Endothelial cell (in vitro differentiated cells): Measurements from ENCODE around the gene SLC52A1. TPM values are rescaled to one million over a fixed set of nuclear protein-coding genes. Genes with fewer than 3 reads are reported as not detected.

Experiments
- DNase-seq: peaks from one replicate; pipeline ENCODE4 v3.0.0; 2021; ENCODE audit warnings: low spot score
- H3K27ac Mint-ChIP-seq: one replicate; pipeline ENCODE4 v1.8.0; 2021; ENCODE audit warnings: mixed read lengths, inconsistent platforms; ENCODE audit not compliant: unreplicated experiment
- H3K27me3 Mint-ChIP-seq: one replicate; pipeline ENCODE4 v1.8.0; 2021; ENCODE audit warnings: mild to moderate bottlenecking, moderate library complexity, mixed read lengths, inconsistent platforms; ENCODE audit not compliant: unreplicated experiment
- H3K36me3 Mint-ChIP-seq: one replicate; pipeline ENCODE4 v1.8.0; 2021; ENCODE audit warnings: mild to moderate bottlenecking, low read depth, mixed read lengths, inconsistent platforms; ENCODE audit not compliant: unreplicated experiment
- H3K4me1 Mint-ChIP-seq: one replicate; pipeline ENCODE4 v1.8.0; 2021; ENCODE audit warnings: mild to moderate bottlenecking, mixed read lengths, inconsistent platforms; ENCODE audit not compliant: unreplicated experiment
- H3K4me3 Mint-ChIP-seq: one replicate; pipeline ENCODE4 v1.8.0; 2021; ENCODE audit warnings: mild to moderate bottlenecking, mixed read lengths, inconsistent platforms; ENCODE audit not compliant: unreplicated experiment
- H3K9me3 Mint-ChIP-seq: one replicate; pipeline ENCODE4 v1.8.0; 2021; ENCODE audit warnings: mixed read lengths, inconsistent platforms; ENCODE audit not compliant: unreplicated experiment
- total RNA-seq: library from RNA; stranded (reverse); fragmentation: NEBNext Ultra II Directional; extraction: Animal tissue kit (Norgen Biotek cat#: 25700); gene quantifications from one replicate; pipeline ENCODE4 v1.2.1, GENCODE V29; 2021; ENCODE audit not compliant: unreplicated experiment
- TF ChIP-seq, protein P1 (sequence below): fragments of 200-600 bp; sonication (generic); IDR thresholded peaks from one replicate; pipeline ENCODE4 v1.5.0; 2021; ENCODE audit warnings: antibody characterized with exemption; ENCODE audit not compliant: unreplicated experiment

The SLC52A1 gene
- total RNA-seq, 1 donor from 2014 or later, result 0.21 TPM

DNA sequence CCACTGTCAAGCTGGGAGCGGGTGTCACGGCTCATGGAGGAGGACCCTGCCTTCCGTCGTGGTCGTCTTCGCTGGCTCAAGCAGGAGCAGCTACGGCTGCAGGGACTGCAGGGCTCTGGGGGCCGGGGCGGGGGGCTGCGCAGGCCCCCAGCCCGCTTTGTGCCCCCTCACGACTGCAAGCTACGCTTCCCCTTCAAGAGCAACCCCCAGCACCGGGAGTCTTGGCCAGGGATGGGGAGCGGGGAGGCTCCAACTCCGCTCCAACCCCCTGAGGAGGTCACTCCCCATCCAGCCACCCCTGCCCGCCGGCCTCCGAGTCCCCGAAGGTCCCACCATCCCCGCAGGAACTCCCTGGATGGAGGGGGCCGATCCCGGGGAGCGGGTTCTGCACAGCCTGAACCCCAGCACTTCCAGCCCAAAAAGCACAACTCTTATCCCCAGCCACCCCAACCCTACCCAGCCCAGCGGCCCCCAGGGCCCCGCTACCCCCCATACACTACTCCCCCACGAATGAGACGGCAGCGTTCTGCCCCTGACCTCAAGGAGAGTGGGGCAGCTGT is 11.6 kb downstream of the SLC52A1 start:
- TF ChIP-seq, protein P1, sequence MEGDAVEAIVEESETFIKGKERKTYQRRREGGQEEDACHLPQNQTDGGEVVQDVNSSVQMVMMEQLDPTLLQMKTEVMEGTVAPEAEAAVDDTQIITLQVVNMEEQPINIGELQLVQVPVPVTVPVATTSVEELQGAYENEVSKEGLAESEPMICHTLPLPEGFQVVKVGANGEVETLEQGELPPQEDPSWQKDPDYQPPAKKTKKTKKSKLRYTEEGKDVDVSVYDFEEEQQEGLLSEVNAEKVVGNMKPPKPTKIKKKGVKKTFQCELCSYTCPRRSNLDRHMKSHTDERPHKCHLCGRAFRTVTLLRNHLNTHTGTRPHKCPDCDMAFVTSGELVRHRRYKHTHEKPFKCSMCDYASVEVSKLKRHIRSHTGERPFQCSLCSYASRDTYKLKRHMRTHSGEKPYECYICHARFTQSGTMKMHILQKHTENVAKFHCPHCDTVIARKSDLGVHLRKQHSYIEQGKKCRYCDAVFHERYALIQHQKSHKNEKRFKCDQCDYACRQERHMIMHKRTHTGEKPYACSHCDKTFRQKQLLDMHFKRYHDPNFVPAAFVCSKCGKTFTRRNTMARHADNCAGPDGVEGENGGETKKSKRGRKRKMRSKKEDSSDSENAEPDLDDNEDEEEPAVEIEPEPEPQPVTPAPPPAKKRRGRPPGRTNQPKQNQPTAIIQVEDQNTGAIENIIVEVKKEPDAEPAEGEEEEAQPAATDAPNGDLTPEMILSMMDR, result no peak
- Mint-ChIP-seq H3K27me3 (no peaks in the 10 kb centered on the region), H3K9me3 (no peaks in the 10 kb centered on the region), H3K4me3 (no peak overlapping the region), H3K4me1 (peaks cover 3% of the 10 kb centered on the region), H3K36me3 (peaks cover 42% of the 10 kb centered on the region), H3K27ac (no peak overlapping the region)
- no peak for DNase-seq

DNA sequence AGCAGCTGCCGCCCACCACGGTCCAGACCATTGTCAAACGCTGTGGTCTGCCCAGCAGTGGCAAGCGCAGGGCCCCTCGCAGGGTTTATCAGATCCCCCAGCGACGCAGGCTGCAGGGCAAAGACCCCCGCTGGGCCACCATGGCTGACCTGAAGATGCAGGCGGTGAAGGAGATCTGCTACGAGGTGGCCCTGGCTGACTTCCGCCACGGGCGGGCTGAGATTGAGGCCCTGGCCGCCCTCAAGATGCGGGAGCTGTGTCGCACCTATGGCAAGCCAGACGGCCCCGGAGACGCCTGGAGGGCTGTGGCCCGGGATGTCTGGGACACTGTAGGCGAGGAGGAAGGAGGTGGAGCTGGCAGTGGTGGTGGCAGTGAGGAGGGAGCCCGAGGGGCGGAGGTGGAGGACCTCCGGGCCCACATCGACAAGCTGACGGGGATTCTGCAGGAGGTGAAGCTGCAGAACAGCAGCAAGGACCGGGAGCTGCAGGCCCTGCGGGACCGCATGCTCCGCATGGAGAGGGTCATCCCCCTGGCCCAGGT is 13.0 kb downstream of the SLC52A1 start:
- H3K27me3 Mint-ChIP-seq, result no peaks in the 10 kb centered on the region

DNA sequence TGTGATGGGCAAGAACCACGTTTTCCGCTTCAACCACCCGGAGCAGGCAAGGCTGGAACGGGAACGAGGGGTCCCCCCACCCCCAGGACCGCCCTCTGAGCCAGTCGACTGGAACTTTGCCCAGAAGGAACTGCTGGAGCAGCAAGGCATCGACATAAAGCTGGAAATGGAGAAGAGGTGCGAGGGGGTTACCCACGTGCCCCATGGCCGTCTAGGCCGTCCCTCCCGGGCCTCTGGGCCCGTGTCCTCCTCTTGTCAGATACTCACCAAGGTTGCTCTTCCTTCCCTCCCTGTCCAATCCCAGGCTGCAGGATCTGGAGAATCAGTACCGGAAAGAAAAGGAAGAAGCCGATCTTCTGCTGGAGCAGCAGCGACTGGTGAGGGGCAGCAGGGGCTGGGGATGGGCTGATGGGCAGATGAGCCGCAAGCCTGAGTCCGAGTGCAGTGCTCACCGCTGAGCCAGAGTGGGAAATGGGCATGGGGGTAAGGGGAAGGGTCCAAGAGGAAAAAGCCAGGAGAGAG is 14.7 kb downstream of the SLC52A1 start:
- Mint-ChIP-seq H3K27ac (peak overlapping the region; percentile 58), H3K4me1 (peaks cover 3% of the 10 kb centered on the region), H3K4me3 (peak overlapping the region; percentile 15), H3K36me3 (peaks cover 49% of the 10 kb centered on the region), H3K9me3 (no peaks in the 10 kb centered on the region), H3K27me3 (no peaks in the 10 kb centered on the region)
- TF ChIP-seq, protein P1, result no peak
- DNase-seq, result no peak

More for the DNA sequence above, 13.0 kb downstream of the SLC52A1 start:
- H3K4me3 Mint-ChIP-seq, result no peak overlapping the region
- peaks cover 42% of the 10 kb centered on the region for H3K36me3 Mint-ChIP-seq
- H3K9me3 Mint-ChIP-seq, result no peaks in the 10 kb centered on the region
- H3K27ac Mint-ChIP-seq, result no peak overlapping the region
- DNase-seq, result no peak
- TF ChIP-seq, protein P1, result no peak
- peaks cover 3% of the 10 kb centered on the region for H3K4me1 Mint-ChIP-seq

DNA sequence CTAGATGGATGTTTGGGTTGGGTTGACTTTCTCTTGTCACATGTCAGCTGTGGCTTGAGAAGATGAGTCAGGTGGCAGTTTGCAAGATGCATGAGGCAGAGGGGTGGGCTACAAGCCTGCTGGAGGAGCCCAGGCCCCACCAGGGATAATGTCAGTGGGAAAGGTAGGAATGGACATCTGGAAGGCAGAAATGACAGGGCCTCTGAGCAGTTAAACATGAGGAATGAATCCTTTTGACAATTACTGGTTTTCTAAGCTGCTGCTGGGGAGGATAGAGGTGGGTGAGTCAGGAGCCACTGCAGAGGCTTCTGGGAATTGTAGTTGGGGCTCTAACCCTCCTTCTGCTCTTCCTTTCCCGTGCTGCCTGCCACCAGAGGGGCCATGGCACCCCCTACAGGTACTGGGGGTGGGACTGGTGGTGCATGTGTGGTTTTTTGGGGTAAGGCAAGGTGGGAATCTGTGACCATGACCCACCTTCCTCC is 15.7 kb downstream of the SLC52A1 start:
- H3K4me3 Mint-ChIP-seq, result peak overlapping the region; percentile 82
- peak overlapping the region; percentile 67 for H3K27ac Mint-ChIP-seq
- peaks cover 3% of the 10 kb centered on the region for H3K27me3 Mint-ChIP-seq
- TF ChIP-seq, protein P1, result no peak
- H3K9me3 Mint-ChIP-seq, result no peaks in the 10 kb centered on the region
- no peak for DNase-seq
- peaks cover 52% of the 10 kb centered on the region for H3K36me3 Mint-ChIP-seq
- H3K4me1 Mint-ChIP-seq, result peaks cover 3% of the 10 kb centered on the region

DNA sequence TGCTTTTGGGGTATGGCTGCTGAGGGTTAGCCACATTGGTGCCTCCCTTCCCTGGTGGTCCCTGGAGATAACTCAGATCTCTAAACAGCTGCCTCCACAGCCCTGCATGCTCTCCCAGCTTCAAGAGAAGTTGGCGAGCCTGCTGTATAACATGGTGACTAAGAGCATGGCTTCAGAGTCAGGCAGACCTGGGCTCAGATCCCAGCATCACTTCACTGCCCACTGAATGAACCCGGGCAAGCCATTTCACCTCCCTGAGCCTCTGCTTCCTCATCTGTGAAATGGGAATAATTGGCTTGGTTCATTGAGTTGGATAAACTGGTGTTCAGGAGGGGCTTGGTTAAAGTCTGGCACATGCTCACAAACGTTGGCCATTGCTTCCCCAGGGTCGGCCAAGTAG is 20.9 kb downstream of the SLC52A1 start:
- TF ChIP-seq, protein P1, result no peak
- H3K4me1 Mint-ChIP-seq, result peaks cover 5% of the 10 kb centered on the region

More for the DNA sequence above, 20.9 kb downstream of the SLC52A1 start:
- H3K9me3 Mint-ChIP-seq, result no peaks in the 10 kb centered on the region
- no peak overlapping the region for H3K4me3 Mint-ChIP-seq
- H3K27ac Mint-ChIP-seq, result no peak overlapping the region
- DNase-seq, result no peak
- H3K36me3 Mint-ChIP-seq, result peaks cover 40% of the 10 kb centered on the region
- peaks cover 5% of the 10 kb centered on the region for H3K27me3 Mint-ChIP-seq
